Erythroblast (primary cell): ENCODE data around the gene RABEP1.

ENCODE experiments used
- DNase-seq, 2 experiments: peaks; one replicate each; lab custom pipeline; 2025; lab: John Stamatoyannopoulos, UW
- GATA1 ChIP-seq: IDR thresholded peaks from 2 replicates; pipeline ENCODE4 v1.6.1; 2011; ENCODE audit warnings: low read depth, mild to moderate bottlenecking, control low read depth, low read length, moderate library complexity
- POLR2A ChIP-seq: IDR thresholded peaks from 2 replicates; pipeline ENCODE4 v1.6.1; 2011; ENCODE audit warnings: mild to moderate bottlenecking, low read length

The RABEP1 gene

GRCh38 chr17:5297245-5297644 is 15.2 kb downstream of the RABEP1 start:
- no peak for TF ChIP-seq GATA1
- no peak for TF ChIP-seq POLR2A
- no peak for DNase-seq

- TF ChIP-seq POLR2A (no peak), GATA1 (no peak)
- no peak for DNase-seq
Observed at GRCh38 chr17:5299383-5299782, 17.3 kb downstream of the RABEP1 start.

GRCh38 chr17:5304636-5305035 is 22.6 kb downstream of the RABEP1 start:
- TF ChIP-seq GATA1 (no peak), POLR2A (no peak)

GRCh38 chr17:5309851-5310250 is 27.8 kb downstream of the RABEP1 start:
- TF ChIP-seq GATA1 (no peak), POLR2A (no peak)

More at GRCh38 chr17:5304636-5305035, 22.6 kb downstream of the RABEP1 start:
- no peak for DNase-seq

GRCh38 chr17:5325851-5326250 is 43.8 kb downstream of the RABEP1 start:
- DNase-seq, result no peak
- TF ChIP-seq POLR2A (no peak), GATA1 (no peak)

More at GRCh38 chr17:5309851-5310250, 27.8 kb downstream of the RABEP1 start:
- DNase-seq, result no peak

- no peak for DNase-seq
Observed at GRCh38 chr17:5329784-5330557, 47.9 kb downstream of the RABEP1 start.

GRCh38 chr17:5330981-5331380 is 48.9 kb downstream of the RABEP1 start:
- TF ChIP-seq POLR2A (no peak), GATA1 (no peak)
- no peak for DNase-seq

More at GRCh38 chr17:5329784-5330557, 47.9 kb downstream of the RABEP1 start:
- TF ChIP-seq POLR2A (no peak), GATA1 (no peak)

- DNase-seq, result no peak
- TF ChIP-seq POLR2A (no peak), GATA1 (no peak)
Observed at GRCh38 chr17:5331506-5331905, 49.4 kb downstream of the RABEP1 start.

GRCh38 chr17:5344914-5345313 is 62.8 kb downstream of the RABEP1 start:
- no peak for DNase-seq
- TF ChIP-seq GATA1, result no peak

GRCh38 chr17:5352681-5353289 is 70.7 kb downstream of the RABEP1 start:
- TF ChIP-seq POLR2A (no peak), GATA1 (no peak)
- DNase-seq, result no peak

- TF ChIP-seq POLR2A (no peak), GATA1 (no peak)
- no peak for DNase-seq
Observed at GRCh38 chr17:5354310-5354709, 72.2 kb downstream of the RABEP1 start.

- DNase-seq, result no peak
- TF ChIP-seq POLR2A, result no peak
- TF ChIP-seq GATA1, result no peak
Observed at GRCh38 chr17:5354886-5355415, 72.9 kb downstream of the RABEP1 start.

- TF ChIP-seq GATA1 (no peak), POLR2A (no peak)
- no peak for DNase-seq
Observed at GRCh38 chr17:5355421-5356129, 73.5 kb downstream of the RABEP1 start.

- DNase-seq, result no peak
- TF ChIP-seq POLR2A, result no peak
- TF ChIP-seq GATA1, result no peak
Observed at GRCh38 chr17:5361426-5361825, 79.3 kb downstream of the RABEP1 start.
